CD4-positive, alpha-beta T cell treated with Interleukin-15 for 1 hour (primary cell): ENCODE results near the gene TNNI3K.

ENCODE experiments used
- DNase-seq: peaks from one replicate; pipeline ENCODE4 v3.0.0-alpha.2; 2020

The TNNI3K gene

DNA sequence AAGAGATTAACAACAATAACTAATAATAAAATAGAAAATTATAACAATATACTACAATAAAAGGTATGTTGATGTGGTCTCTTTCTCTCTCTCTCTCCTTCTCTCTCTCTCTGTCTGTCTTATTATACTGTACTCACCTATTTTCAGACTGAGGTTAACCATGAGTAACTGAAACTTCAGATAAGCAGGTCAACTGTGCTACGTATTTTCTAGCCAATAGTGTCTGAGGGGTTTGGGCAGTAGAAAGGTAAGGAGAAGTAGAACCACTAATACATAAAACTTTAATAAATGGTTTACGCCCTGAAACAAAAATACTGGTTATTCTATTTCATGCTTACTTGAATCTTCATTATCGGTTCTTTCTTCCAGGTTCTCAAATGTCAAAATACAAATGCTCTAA is 348.2 kb downstream of the TNNI3K start:
- DNase-seq = no peak

DNA sequence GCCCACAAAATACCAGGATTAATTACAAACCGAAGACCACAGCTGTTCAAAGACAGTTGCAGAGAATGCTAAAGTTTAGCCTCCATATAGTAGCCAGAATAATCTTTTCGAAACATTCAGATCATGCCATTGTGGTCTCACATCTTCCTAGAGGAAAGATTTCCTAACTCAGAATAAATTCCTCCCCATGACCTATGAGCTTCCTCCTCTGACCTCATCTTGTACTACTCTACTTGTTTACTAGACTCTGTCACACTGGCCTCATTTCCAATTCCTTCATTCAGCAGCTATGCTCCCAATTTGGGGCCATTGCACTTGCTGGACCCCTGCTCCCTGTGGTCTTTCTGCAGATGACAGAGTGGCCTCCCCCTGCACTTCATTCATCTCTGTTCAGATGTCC is 349.0 kb downstream of the TNNI3K start:
- no peak for DNase-seq

DNA sequence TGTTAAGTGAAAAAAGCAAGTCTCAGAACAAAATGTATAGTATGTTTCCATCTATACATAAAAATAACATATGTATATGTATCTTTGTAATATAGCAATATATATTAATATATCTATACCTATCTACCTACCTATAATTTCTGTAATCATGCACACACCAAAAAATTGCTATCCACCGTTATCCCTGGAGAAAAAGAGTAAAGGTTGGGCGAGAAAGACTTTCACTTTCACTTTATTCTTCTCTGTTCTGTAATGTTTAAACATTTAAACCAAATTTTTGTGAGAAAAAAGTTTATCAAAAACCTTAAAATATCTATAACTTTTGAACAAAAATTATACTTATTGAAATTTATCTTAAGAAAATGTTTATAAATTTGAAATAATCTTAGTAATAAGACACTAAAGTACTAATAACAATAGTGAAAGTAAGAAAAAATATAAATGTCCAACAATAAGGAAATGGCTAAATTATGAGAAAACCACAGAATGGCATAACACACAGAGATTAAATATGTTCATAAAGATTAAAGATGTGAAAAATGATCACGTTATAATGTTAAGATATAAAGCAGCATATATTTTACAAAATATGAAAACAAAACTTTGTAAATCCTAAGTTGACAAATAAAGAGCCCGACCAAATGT is 351.2 kb downstream of the TNNI3K start:
- no peak for DNase-seq

DNA sequence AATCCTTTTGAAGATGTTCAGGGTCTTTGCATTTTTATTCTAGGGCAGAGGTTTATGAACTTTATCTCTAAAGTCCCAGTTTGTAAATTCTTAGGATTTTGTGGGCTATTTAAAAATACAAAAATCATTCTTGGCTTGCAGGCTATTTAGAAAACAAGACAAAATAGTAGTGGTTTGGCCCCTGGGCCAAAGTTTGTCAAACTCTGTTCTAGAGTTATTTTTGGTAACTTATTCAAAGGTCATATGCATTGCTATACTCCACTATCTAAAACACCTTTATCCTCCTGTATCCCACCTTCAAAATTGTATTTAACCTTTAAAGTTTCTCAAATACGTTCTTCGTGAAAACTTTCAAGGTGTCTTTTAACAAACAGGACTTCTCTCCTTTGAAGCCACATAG is 352.7 kb downstream of the TNNI3K start:
- DNase-seq = no peak

DNA sequence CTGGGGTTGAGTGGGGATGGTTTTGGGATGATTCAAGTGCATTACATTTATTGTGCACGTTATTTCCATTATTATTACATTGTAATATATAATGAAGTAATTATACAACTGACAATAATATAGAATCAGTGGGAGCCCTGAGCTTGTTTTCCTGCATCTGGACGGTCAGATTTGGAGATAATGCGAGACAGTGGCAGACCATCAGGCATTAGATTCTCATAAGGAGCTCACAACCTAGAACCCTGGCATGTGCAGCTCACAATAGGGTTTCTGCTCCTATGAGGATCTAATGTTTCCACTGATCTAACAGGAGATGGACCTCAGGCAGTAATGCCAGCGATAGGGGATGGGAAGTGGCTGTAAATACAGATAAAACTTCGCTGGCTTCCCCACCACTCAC is 355.1 kb downstream of the TNNI3K start:
- no peak for DNase-seq

DNA sequence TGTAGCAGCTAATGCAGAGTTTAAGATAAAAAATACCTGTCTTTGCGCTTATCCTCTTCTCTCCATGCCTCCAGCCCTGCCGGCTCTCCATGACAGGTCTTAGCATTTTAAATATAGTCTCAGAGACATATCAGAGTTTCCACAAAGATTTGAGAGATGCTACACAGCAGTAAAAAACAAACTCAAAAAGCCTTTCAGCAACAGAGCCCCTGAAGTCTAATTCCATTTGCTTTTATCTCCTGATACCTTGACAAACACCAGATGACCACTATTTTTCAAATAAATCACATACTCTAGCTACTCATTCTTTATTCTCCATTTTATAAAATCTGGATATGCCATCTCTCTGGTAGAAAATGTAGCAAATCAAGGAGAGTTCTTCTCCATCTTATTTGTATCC is 356.8 kb downstream of the TNNI3K start:
- no peak for DNase-seq

DNA sequence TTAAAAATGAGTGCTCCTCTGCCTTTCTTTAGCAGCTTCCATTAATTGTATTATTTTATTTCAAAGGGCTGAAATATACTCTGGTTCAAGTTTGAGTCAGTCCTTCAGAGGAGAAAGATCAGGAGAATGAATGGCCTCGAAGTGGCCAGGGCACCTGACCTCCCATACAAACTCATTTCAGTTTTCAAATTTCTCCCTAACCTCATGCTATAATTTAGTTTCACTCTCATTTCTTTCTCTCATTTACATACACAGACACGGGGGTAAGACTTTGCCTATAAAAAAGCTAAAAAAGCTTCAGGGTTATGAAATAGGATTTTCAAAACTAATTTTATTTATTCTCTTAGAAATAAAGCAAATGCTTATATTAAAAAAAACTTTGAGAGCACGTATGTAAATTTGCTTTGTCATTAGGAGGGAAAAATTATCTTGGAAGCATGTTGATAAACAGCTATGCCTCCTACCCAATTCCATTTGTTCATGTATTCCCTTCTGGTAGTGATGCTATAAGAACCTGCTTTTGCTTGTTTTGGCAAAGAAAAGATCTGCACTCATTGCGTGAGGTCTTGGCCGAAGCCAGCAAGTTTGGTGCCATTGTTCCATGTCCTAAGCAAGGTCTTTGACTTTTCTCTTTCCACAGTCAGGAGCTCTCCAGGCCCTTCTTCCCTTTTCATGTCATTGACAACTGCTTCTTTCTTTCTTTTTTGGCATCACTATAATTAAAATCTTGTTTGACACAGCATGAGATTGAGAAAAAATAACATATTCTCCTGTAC is 357.6 kb downstream of the TNNI3K start:
- no peak for DNase-seq
